Thoracic aorta endothelial cell (primary cell): ENCODE data around the gene WASHC3. TPM values are rescaled to one million over a fixed set of nuclear protein-coding genes. Genes with fewer than 3 reads are reported as not detected.

Experiments used
- total RNA-seq: library from RNA; depleted of rRNA; stranded (reverse); fragments of >200 nt; gene quantifications from 2 replicates; pipeline ENCODE4 v1.2.3, GENCODE V29; 2012

Gene WASHC3, protein sequence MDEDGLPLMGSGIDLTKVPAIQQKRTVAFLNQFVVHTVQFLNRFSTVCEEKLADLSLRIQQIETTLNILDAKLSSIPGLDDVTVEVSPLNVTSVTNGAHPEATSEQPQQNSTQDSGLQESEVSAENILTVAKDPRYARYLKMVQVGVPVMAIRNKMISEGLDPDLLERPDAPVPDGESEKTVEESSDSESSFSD
- 46.1 and 46.8 TPM in 2 replicates for total RNA-seq

DNA sequence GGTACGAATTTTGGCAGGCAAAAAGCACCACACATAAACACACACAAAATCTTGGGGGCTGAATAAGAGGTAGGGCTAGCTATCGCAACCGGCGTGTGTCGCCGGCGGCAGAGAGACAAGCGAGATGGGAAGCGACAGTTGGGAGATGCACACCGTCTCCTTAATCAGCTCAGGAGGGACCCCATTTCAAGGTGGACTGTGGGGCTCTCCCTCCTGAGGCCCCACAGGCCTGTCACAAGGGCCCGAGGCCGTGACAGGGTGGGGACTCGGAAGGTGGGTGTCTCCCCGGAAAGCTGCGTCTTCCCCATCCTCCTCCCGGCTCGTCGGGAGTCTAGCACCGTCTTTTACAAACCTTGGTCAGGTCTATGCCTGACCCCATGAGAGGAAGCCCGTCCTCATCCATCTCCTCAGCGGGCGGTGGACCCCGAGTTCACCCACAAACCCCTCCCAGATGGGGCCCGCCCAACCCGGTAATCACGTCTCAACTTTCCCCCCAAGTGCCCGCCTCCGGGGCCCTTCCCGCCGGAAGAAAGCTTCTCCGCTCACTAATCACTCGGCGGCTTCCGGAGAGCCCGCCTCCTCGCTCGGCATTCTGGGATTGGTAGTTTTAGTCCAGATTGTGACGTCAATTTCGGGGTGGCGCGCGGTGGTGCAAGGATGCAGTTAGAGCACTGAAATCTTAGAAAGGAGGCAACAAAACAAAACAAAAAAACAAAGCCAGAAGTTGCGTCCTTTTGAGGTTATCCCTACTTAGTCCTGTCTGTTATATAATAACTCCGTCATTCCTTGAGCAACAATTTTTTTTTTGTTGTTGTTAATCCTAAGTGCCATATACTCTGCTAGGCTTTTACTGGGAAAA lies at the start of gene WASHC3:
Gene WASHC3, minus strand, starts transcription at position 432 of the 859 bp plus-strand sequence. Its CDS starts 29 bp downstream, at position 403.

Other genes with a start within 250 kb of the WASHC3 start
- gene GNPTAB, start 231.0 kb downstream of the WASHC3 start, total RNA-seq: 45.2 and 47.6 TPM in 2 replicates
- 44.7 and 57.1 TPM in 2 replicates for gene DRAM1, start 184.4 kb downstream of the WASHC3 start, total RNA-seq
- 51.7 and 60.4 TPM in 2 replicates for gene NUP37, start 58.1 kb upstream of the WASHC3 start, total RNA-seq
- gene PARPBP, start 58.2 kb upstream of the WASHC3 start, total RNA-seq: 34.8 and 48.2 TPM in 2 replicates
- 0.36 and 1.9 TPM in 2 replicates for gene PMCH, start 135.8 kb upstream of the WASHC3 start, total RNA-seq